Measurements from ENCODE around the gene AVEN. TPM values are rescaled to one million over a fixed set of nuclear protein-coding genes. Genes with fewer than 3 reads are reported as not detected.

AVEN gene
- polyA plus RNA-seq, 2 of the 4 experiments (the other 2 are of a cell fraction): 23.8 to 27.2 TPM

- no peak for DNase-seq (ENCODE audit: low read depth in 1 of 2, low spot score in 1 of 2)
- CTCF ChIA-PET: interaction anchor here (1.5 to 2.4 kb wide), 2 partner anchors 221 to 224 kb away, joined by 6 to 7 read pairs; no protein-coding TSS in a partner anchor
- no peak overlapping the region for H3K4me2 ChIP-seq
- H3K27ac ChIP-seq: no peak overlapping the region
- H3K9me3 ChIP-seq: no peaks in the 10 kb centered on the region
- POLR2A ChIA-PET: no interaction called here
- no peaks in the 10 kb centered on the region for H3K4me1 ChIP-seq
- 72% methylated on average over 7 of the region's 7 CpGs for WGBS (ENCODE audit: missing lambda C conversion rate)
- no peak overlapping the region for H3K4me3 ChIP-seq
- TF ChIP-seq MAX (IDR thresholded peaks at IDR 0.05): no peak
- TF ChIP-seq KDM1A (IDR thresholded peaks at IDR 0.05; ENCODE audit: low read depth): no peak
- TF ChIP-seq GATA3 (IDR thresholded peaks at IDR 0.05; ENCODE audit: borderline replicate concordance): no peak
- TF ChIP-seq CTCF (IDR thresholded peaks at IDR 0.05): no peak
- no peak for TF ChIP-seq JUNB (IDR thresholded peaks at IDR 0.05)
- TF ChIP-seq E2F6 (IDR thresholded peaks at IDR 0.05; ENCODE audit: borderline replicate concordance, low read depth): no peak
- no peak for TF ChIP-seq NFE2L2 (conservative IDR thresholded peaks at IDR 0.05; ENCODE audit: low read length)
- TF ChIP-seq PBX3 (IDR thresholded peaks at IDR 0.05): no peak
- TF ChIP-seq CHD4 (IDR thresholded peaks at IDR 0.05; ENCODE audit: borderline replicate concordance): no peak
- no peak for TF ChIP-seq POLR2A (IDR thresholded peaks at IDR 0.05; ENCODE audit: low read length)
- no peak for TF ChIP-seq JUN (IDR thresholded peaks at IDR 0.05)
- no peak for TF ChIP-seq RARB (CRISPR knock-in tag; IDR thresholded peaks at IDR 0.05)
- no peak for FAIRE-seq
- no peak for ATAC-seq
These were observed 79.0 kb downstream of the AVEN start for GRCh38 chr15:33959844-33960548.

- H3K9me3 ChIP-seq: no peaks in the 10 kb centered on the region
- 48% methylated on average over 1 of the region's 1 CpG for WGBS (ENCODE audit: missing lambda C conversion rate)
- H3K4me1 ChIP-seq: no peaks in the 10 kb centered on the region
- ATAC-seq: no peak
- DNase-seq (ENCODE audit: low read depth in 1 of 2, low spot score in 1 of 2): no peak
- H3K4me3 ChIP-seq: no peak overlapping the region
- FAIRE-seq: no peak
- H3K4me2 ChIP-seq: no peak overlapping the region
- POLR2A ChIA-PET: no interaction called here
- no peak overlapping the region for H3K27ac ChIP-seq
- CTCF ChIA-PET: interaction anchor here (1.1 kb wide), 1 partner anchor 10 kb away, joined by 3 read pairs; no protein-coding TSS in a partner anchor
- TF ChIP-seq TFCP2L1 (CRISPR knock-in tag; IDR thresholded peaks at IDR 0.05): no peak
- TF ChIP-seq CBX2 (IDR thresholded peaks at IDR 0.05; ENCODE audit: borderline replicate concordance, low read depth): no peak
- TF ChIP-seq KDM1A (IDR thresholded peaks at IDR 0.05; ENCODE audit: low read depth): no peak
- TF ChIP-seq ZC3H11A (IDR thresholded peaks at IDR 0.05): no peak
- TF ChIP-seq BHLHE40 (IDR thresholded peaks at IDR 0.05; ENCODE audit: low read depth, low read length): no peak
- TF ChIP-seq ZNF302 (CRISPR knock-in tag; IDR thresholded peaks at IDR 0.05): no peak
- no peak for TF ChIP-seq HEYL (CRISPR knock-in tag; IDR thresholded peaks at IDR 0.05)
- TF ChIP-seq CBX8 (IDR thresholded peaks at IDR 0.05): no peak
- TF ChIP-seq CHD2 (IDR thresholded peaks at IDR 0.05; ENCODE audit: low read length, partially characterized antibody): no peak
- TF ChIP-seq MAFK (IDR thresholded peaks at IDR 0.05; ENCODE audit: partially characterized antibody): no peak
- TF ChIP-seq MAZ (IDR thresholded peaks at IDR 0.05; ENCODE audit: borderline replicate concordance, low read depth, low read length): no peak
- TF ChIP-seq REST (IDR thresholded peaks at IDR 0.05): no peak
- TF ChIP-seq NFE2L2 (conservative IDR thresholded peaks at IDR 0.05; ENCODE audit: low read length): no peak
- TF ChIP-seq GATA3 (IDR thresholded peaks at IDR 0.05; ENCODE audit: borderline replicate concordance): no peak
- no peak for TF ChIP-seq RAD21 (conservative IDR thresholded peaks at IDR 0.05 in 1 of 2, IDR thresholded peaks at IDR 0.05 in 1 of 2)
- TF ChIP-seq BCL3 (IDR thresholded peaks at IDR 0.05): no peak
- TF ChIP-seq USF2 (IDR thresholded peaks at IDR 0.05): no peak
- TF ChIP-seq ESRRA (IDR thresholded peaks at IDR 0.05; ENCODE audit: borderline replicate concordance, low read length): no peak
- TF ChIP-seq CEBPB (IDR thresholded peaks at IDR 0.05): no peak
These were observed 82.6 kb downstream of the AVEN start for GRCh38 chr15:33956397-33956796.

All from A549 (cell line).